WTC11 (cell line): ENCODE measurements around the gene KCNJ1. TPM values are rescaled to one million over a fixed set of nuclear protein-coding genes. Genes with fewer than 3 reads are reported as not detected.

ENCODE experiments used
- ATAC-seq: fragments of 200-7000 bp; cut with Tn5 transposase; 2 replicates; pipeline ENCODE4 v1.10.0; 2021; ENCODE audit warnings: mild to moderate bottlenecking, moderate library complexity
- CTCF ChIA-PET: fragments of 300-600 bp; sonication (Branson Sonifier 250); formaldehyde crosslinking; loops from one replicate; lab custom pipeline; 2021; ENCODE audit warnings: antibody characterized with exemption; lab: Charles Lee
- POLR2A ChIA-PET: fragments of 350-600 bp; sonication (Branson Sonifier 250); formaldehyde crosslinking; loops from one replicate; lab custom pipeline; 2021; ENCODE audit warnings: antibody characterized with exemption; lab: Charles Lee
- DNase-seq: peaks from one replicate; pipeline ENCODE4 v3.0.0; 2021; ENCODE audit warnings: low spot score
- H3K27ac Mint-ChIP-seq: 2 replicates; pipeline ENCODE4 v1.8.0; 2021; ENCODE audit warnings: mixed read lengths
- H3K27me3 Mint-ChIP-seq: 2 replicates; pipeline ENCODE4 v1.8.0; 2021; ENCODE audit warnings: low read depth, mild to moderate bottlenecking, moderate library complexity, mixed read lengths
- H3K36me3 Mint-ChIP-seq: 2 replicates; pipeline ENCODE4 v1.8.0; 2021; ENCODE audit warnings: mixed read lengths
- H3K4me1 Mint-ChIP-seq: 2 replicates; pipeline ENCODE4 v1.8.0; 2022; ENCODE audit warnings: mixed read lengths
- H3K4me3 Mint-ChIP-seq: 2 replicates; pipeline ENCODE4 v1.8.0; 2021; ENCODE audit warnings: mild to moderate bottlenecking, moderate library complexity, mixed read lengths
- H3K9me3 Mint-ChIP-seq: 2 replicates; pipeline ENCODE4 v1.8.0; 2021; ENCODE audit warnings: mixed read lengths
- ATF1 ChIP-seq: sonication (generic); formaldehyde crosslinking; IDR thresholded peaks from 2 replicates; pipeline ENCODE4 v1.8.1; 2023; ENCODE audit warnings: mild to moderate bottlenecking, moderate library complexity, missing genetic modification reagents
- ETV6 ChIP-seq: sonication (generic); formaldehyde crosslinking; IDR thresholded peaks from 2 replicates; pipeline ENCODE4 v1.8.1; 2022; ENCODE audit warnings: mild to moderate bottlenecking, missing genetic modification reagents
- total RNA-seq: library from RNA; stranded (reverse); gene quantifications from 3 replicates; pipeline ENCODE4 v1.2.3, GENCODE V29; 2021
- TF ChIP-seq, protein P1 (sequence below): fragments of 250-450 bp; sonication (Bioruptor Pico); IDR thresholded peaks from 2 replicates; pipeline ENCODE4 v1.9.0; 2021; ENCODE audit warnings: mild to moderate bottlenecking, borderline replicate concordance
- TF ChIP-seq, protein P2 (sequence below): sonication (generic); formaldehyde crosslinking; IDR thresholded peaks from 2 replicates; pipeline ENCODE4 v1.8.0; 2023; ENCODE audit warnings: missing genetic modification reagents, mild to moderate bottlenecking, borderline replicate concordance
- TF ChIP-seq, protein P3 (sequence below): sonication (generic); formaldehyde crosslinking; IDR thresholded peaks from 2 replicates; pipeline ENCODE4 v1.8.1; 2023; ENCODE audit warnings: mild to moderate bottlenecking, missing genetic modification reagents, borderline replicate concordance
- TF ChIP-seq, protein P4 (sequence below): sonication (generic); formaldehyde crosslinking; IDR thresholded peaks from 2 replicates; pipeline ENCODE4 v1.8.1; 2022; ENCODE audit warnings: mild to moderate bottlenecking, moderate library complexity, missing genetic modification reagents
- TF ChIP-seq, protein P5 (sequence below): sonication (generic); formaldehyde crosslinking; IDR thresholded peaks from 2 replicates; pipeline ENCODE4 v1.8.1; 2023; ENCODE audit warnings: mild to moderate bottlenecking, missing genetic modification reagents, moderate library complexity

KCNJ1 gene
- total RNA-seq, 1 experiment from 2014 or later: 0.24 TPM

DNA sequence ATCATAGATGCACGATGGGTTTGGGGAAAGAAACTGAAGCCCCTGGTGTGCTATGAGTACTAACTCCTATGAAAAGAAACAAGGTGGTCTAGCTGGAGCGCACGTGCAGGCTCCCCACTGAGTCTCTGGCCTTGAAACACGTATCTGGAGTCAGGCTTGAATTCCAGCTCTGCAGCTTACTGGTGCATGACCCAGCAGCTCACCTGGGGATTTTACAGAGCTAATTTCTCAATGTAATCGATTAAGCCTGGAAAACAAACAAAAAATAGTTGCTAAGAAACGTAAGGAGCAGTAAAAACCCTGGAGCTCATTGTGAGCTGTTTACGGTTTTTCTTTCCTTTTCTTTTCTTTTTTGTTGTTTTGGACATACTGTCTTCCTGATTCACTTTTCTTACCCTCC is 12.3 kb downstream of the KCNJ1 start (continued):
- TF ChIP-seq, protein P1, sequence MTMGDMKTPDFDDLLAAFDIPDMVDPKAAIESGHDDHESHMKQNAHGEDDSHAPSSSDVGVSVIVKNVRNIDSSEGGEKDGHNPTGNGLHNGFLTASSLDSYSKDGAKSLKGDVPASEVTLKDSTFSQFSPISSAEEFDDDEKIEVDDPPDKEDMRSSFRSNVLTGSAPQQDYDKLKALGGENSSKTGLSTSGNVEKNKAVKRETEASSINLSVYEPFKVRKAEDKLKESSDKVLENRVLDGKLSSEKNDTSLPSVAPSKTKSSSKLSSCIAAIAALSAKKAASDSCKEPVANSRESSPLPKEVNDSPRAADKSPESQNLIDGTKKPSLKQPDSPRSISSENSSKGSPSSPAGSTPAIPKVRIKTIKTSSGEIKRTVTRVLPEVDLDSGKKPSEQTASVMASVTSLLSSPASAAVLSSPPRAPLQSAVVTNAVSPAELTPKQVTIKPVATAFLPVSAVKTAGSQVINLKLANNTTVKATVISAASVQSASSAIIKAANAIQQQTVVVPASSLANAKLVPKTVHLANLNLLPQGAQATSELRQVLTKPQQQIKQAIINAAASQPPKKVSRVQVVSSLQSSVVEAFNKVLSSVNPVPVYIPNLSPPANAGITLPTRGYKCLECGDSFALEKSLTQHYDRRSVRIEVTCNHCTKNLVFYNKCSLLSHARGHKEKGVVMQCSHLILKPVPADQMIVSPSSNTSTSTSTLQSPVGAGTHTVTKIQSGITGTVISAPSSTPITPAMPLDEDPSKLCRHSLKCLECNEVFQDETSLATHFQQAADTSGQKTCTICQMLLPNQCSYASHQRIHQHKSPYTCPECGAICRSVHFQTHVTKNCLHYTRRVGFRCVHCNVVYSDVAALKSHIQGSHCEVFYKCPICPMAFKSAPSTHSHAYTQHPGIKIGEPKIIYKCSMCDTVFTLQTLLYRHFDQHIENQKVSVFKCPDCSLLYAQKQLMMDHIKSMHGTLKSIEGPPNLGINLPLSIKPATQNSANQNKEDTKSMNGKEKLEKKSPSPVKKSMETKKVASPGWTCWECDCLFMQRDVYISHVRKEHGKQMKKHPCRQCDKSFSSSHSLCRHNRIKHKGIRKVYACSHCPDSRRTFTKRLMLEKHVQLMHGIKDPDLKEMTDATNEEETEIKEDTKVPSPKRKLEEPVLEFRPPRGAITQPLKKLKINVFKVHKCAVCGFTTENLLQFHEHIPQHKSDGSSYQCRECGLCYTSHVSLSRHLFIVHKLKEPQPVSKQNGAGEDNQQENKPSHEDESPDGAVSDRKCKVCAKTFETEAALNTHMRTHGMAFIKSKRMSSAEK (CRISPR knock-in tag): no peak
- TF ChIP-seq ATF1 (CRISPR knock-in tag) (no peak), ETV6 (CRISPR knock-in tag) (no peak)
- TF ChIP-seq, protein P2, sequence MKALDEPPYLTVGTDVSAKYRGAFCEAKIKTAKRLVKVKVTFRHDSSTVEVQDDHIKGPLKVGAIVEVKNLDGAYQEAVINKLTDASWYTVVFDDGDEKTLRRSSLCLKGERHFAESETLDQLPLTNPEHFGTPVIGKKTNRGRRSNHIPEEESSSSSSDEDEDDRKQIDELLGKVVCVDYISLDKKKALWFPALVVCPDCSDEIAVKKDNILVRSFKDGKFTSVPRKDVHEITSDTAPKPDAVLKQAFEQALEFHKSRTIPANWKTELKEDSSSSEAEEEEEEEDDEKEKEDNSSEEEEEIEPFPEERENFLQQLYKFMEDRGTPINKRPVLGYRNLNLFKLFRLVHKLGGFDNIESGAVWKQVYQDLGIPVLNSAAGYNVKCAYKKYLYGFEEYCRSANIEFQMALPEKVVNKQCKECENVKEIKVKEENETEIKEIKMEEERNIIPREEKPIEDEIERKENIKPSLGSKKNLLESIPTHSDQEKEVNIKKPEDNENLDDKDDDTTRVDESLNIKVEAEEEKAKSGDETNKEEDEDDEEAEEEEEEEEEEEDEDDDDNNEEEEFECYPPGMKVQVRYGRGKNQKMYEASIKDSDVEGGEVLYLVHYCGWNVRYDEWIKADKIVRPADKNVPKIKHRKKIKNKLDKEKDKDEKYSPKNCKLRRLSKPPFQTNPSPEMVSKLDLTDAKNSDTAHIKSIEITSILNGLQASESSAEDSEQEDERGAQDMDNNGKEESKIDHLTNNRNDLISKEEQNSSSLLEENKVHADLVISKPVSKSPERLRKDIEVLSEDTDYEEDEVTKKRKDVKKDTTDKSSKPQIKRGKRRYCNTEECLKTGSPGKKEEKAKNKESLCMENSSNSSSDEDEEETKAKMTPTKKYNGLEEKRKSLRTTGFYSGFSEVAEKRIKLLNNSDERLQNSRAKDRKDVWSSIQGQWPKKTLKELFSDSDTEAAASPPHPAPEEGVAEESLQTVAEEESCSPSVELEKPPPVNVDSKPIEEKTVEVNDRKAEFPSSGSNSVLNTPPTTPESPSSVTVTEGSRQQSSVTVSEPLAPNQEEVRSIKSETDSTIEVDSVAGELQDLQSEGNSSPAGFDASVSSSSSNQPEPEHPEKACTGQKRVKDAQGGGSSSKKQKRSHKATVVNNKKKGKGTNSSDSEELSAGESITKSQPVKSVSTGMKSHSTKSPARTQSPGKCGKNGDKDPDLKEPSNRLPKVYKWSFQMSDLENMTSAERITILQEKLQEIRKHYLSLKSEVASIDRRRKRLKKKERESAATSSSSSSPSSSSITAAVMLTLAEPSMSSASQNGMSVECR (CRISPR knock-in tag): no peak
- TF ChIP-seq, protein P3, sequence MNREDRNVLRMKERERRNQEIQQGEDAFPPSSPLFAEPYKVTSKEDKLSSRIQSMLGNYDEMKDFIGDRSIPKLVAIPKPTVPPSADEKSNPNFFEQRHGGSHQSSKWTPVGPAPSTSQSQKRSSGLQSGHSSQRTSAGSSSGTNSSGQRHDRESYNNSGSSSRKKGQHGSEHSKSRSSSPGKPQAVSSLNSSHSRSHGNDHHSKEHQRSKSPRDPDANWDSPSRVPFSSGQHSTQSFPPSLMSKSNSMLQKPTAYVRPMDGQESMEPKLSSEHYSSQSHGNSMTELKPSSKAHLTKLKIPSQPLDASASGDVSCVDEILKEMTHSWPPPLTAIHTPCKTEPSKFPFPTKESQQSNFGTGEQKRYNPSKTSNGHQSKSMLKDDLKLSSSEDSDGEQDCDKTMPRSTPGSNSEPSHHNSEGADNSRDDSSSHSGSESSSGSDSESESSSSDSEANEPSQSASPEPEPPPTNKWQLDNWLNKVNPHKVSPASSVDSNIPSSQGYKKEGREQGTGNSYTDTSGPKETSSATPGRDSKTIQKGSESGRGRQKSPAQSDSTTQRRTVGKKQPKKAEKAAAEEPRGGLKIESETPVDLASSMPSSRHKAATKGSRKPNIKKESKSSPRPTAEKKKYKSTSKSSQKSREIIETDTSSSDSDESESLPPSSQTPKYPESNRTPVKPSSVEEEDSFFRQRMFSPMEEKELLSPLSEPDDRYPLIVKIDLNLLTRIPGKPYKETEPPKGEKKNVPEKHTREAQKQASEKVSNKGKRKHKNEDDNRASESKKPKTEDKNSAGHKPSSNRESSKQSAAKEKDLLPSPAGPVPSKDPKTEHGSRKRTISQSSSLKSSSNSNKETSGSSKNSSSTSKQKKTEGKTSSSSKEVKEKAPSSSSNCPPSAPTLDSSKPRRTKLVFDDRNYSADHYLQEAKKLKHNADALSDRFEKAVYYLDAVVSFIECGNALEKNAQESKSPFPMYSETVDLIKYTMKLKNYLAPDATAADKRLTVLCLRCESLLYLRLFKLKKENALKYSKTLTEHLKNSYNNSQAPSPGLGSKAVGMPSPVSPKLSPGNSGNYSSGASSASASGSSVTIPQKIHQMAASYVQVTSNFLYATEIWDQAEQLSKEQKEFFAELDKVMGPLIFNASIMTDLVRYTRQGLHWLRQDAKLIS (CRISPR knock-in tag): no peak
- TF ChIP-seq, protein P4, sequence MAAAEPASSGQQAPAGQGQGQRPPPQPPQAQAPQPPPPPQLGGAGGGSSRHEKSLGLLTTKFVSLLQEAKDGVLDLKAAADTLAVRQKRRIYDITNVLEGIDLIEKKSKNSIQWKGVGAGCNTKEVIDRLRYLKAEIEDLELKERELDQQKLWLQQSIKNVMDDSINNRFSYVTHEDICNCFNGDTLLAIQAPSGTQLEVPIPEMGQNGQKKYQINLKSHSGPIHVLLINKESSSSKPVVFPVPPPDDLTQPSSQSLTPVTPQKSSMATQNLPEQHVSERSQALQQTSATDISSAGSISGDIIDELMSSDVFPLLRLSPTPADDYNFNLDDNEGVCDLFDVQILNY (CRISPR knock-in tag): no peak

DNA sequence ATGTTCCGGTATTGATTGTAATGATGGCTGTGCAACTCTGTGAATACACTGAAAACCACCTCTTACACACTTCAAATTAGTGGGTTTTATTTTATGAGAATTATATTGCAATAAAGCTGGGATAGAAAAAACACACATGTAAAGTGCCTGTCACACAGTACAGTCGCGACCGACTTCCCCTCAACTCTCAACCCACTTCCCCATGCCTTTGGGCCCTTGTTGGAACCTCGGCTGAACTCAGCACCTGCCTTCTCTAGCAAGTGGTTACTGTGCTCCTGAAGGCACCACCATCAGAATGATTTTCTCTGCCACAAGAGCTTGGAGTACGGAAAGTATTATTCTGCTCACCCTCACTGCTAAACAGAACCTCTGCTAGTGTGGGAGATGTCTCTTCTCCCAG is 13.5 kb downstream of the KCNJ1 start:
- no peak for DNase-seq
- H3K4me3 Mint-ChIP-seq: no peak overlapping the region
- no peaks in the 10 kb centered on the region for H3K9me3 Mint-ChIP-seq
- H3K27ac Mint-ChIP-seq: no peak overlapping the region
- H3K27me3 Mint-ChIP-seq: peaks cover 8% of the 10 kb centered on the region; the same call in 1 of the 2 replicates
- CTCF ChIA-PET: interaction anchor here (4.2 kb wide), 1 partner anchor 23 kb away, joined by 16 read pairs; no protein-coding TSS in a partner anchor
- ATAC-seq: no peak
- H3K36me3 Mint-ChIP-seq: no peaks in the 10 kb centered on the region
- H3K4me1 Mint-ChIP-seq: peaks cover 7% of the 10 kb centered on the region
- TF ChIP-seq, protein P5, sequence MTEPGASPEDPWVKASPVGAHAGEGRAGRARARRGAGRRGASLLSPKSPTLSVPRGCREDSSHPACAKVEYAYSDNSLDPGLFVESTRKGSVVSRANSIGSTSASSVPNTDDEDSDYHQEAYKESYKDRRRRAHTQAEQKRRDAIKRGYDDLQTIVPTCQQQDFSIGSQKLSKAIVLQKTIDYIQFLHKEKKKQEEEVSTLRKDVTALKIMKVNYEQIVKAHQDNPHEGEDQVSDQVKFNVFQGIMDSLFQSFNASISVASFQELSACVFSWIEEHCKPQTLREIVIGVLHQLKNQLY (CRISPR knock-in tag): no peak
- POLR2A ChIA-PET: no interaction called here
